Adrenal gland (tissue), 5 donors: Measurements from ENCODE around the gene PPM1L.

ENCODE experiments used
- CTCF ChIP-seq, 6 experiments: fragments of 450-650 bp in 4 of 6; fragments of 200-600 bp in 2 of 6; sonication (generic) in 1 of 6; IDR thresholded peaks; 1 replicate in 5 of 6; 2 replicates in 1 of 6; pipeline versions ENCODE4 v1.5.1 to v1.8.0; 2016 to 2021; ENCODE audit warnings: antibody characterized with exemption in 6 of 6, mild to moderate bottlenecking in 2 of 6, moderate library complexity in 1 of 6
- POLR2A ChIP-seq, 2 donors: fragments of 450-650 bp; IDR thresholded peaks; one replicate each; pipeline ENCODE4 v1.6.1; 2017; ENCODE audit warnings: antibody characterized with exemption in 2 of 2, mild to moderate bottlenecking in 2 of 2, moderate library complexity in 1 of 2
- donor health status: DM: no; HTN: no; CAD: no.

- no peak for TF ChIP-seq CTCF (IDR thresholded peaks at IDR 0.05)
- TF ChIP-seq POLR2A (IDR thresholded peaks at IDR 0.05): no peak
Observed at GRCh38 chr3:160893207-160893606, 137.2 kb downstream of the PPM1L start.
